HG02623 (cell line): ENCODE data around the gene ZBTB25.
"Not testable (repeated sequence)": the region's sequence is repeated elsewhere in the genome, so short reads cannot be mapped to it uniquely, and the experiment has no call there.

Experiments used
- ATAC-seq: cut with Tn5 transposase; IDR thresholded peaks from one replicate; pipeline ENCODE4 v1.9.1; 2021; ENCODE audit warnings: moderate library complexity; ENCODE audit not compliant: unreplicated experiment

ZBTB25 gene

GRCh38 chr14:64517667-64518066 is 14.0 kb upstream of the ZBTB25 start:
- ATAC-seq = not testable (repeated sequence)

GRCh38 chr14:64516969-64517368 is 13.3 kb upstream of the ZBTB25 start:
- ATAC-seq = no peak

- ATAC-seq = no peak
These were observed 11.4 kb upstream of the ZBTB25 start for GRCh38 chr14:64515053-64515452.

- ATAC-seq = no peak
These were observed 9.6 kb upstream of the ZBTB25 start for GRCh38 chr14:64513271-64513670.

GRCh38 chr14:64510825-64511671 is 7.4 kb upstream of the ZBTB25 start:
- no peak for ATAC-seq

GRCh38 chr14:64509036-64509435 is 5.4 kb upstream of the ZBTB25 start:
- no peak for ATAC-seq

- no peak for ATAC-seq
These were observed 4.7 kb upstream of the ZBTB25 start for GRCh38 chr14:64508215-64508776.

- no peak for ATAC-seq
These were observed 3.9 kb upstream of the ZBTB25 start for GRCh38 chr14:64507376-64508156.

- ATAC-seq = no peak
These were observed 3.1 kb upstream of the ZBTB25 start for GRCh38 chr14:64506721-64507120.

- ATAC-seq = peak; percentile 26
These were observed 1.5 kb upstream of the ZBTB25 start for GRCh38 chr14:64504897-64505794.

- peak; percentile 11 for ATAC-seq
These were observed 765 bp upstream of the ZBTB25 start, which contains the start of gene ZBTB1 for GRCh38 chr14:64504310-64504896. Gene ZBTB1, plus strand, starts transcription at chr14:64504770. Its CDS starts 16,735 bp downstream, at chr14:64521505.

- no peak for ATAC-seq
These were observed 678 bp downstream of the ZBTB25 start for GRCh38 chr14:64502887-64503433.

GRCh38 chr14:64502456-64502855 is 1.2 kb downstream of the ZBTB25 start:
- no peak for ATAC-seq

- no peak for ATAC-seq
These were observed 2.0 kb downstream of the ZBTB25 start for GRCh38 chr14:64501411-64502171.

GRCh38 chr14:64500088-64500487 is 3.5 kb downstream of the ZBTB25 start:
- ATAC-seq = no peak

- ATAC-seq = no peak
These were observed 6.9 kb downstream of the ZBTB25 start for GRCh38 chr14:64496764-64497163.

- ATAC-seq = no peak
These were observed 8.4 kb downstream of the ZBTB25 start for GRCh38 chr14:64495252-64495651.

GRCh38 chr14:64493455-64493854 is 10.2 kb downstream of the ZBTB25 start:
- no peak for ATAC-seq

- no peak for ATAC-seq
These were observed 12.0 kb downstream of the ZBTB25 start for GRCh38 chr14:64491637-64492036.
